DND-41 (cell line): Measurements from ENCODE around the gene FUCA1.
"Not testable (repeated sequence)": the region's sequence is repeated elsewhere in the genome, so short reads cannot be mapped to it uniquely, and the experiment has no call there.

Experiments used
- ATAC-seq: fragments of 200-7000 bp; cut with Tn5 transposase; 3 replicates; pipeline ENCODE4 v1.9.1; 2021; ENCODE audit warnings: low read depth; ENCODE audit not compliant: insufficient read depth
- DNase-seq: peaks from one replicate; pipeline ENCODE4 v3.0.0-alpha.2; 2020
- H2AFZ ChIP-seq: 2 replicates; pipeline ENCODE4 v1.6.0; 2012; ENCODE audit warnings: low read depth, low read length
- H3K27ac ChIP-seq: 2 replicates; pipeline ENCODE4 v1.5.1; 2012; ENCODE audit warnings: low read length, inconsistent platforms
- H3K27me3 ChIP-seq: fragments of 200-600 bp; sonication (generic); 2 replicates; pipeline ENCODE4 v1.6.0; 2012; ENCODE audit warnings: low read length, mild to moderate bottlenecking, inconsistent platforms; ENCODE audit not compliant: insufficient read depth, poor library complexity
- H3K36me3 ChIP-seq: 2 replicates; pipeline ENCODE4 v1.5.1; 2012; ENCODE audit warnings: low read length, inconsistent platforms; ENCODE audit not compliant: insufficient read depth
- H3K4me1 ChIP-seq: 2 replicates; pipeline ENCODE4 v1.5.1; 2012; ENCODE audit warnings: mild to moderate bottlenecking, low read length; ENCODE audit not compliant: insufficient read depth
- H3K4me2 ChIP-seq: 2 replicates; pipeline ENCODE4 v1.6.0; 2012; ENCODE audit warnings: mild to moderate bottlenecking, moderate library complexity, low read length, inconsistent platforms; ENCODE audit not compliant: insufficient read depth
- H3K4me3 ChIP-seq, 2 experiments: fragments of 200-600 bp in 1 of 2; shearing (Covaris generic) in 1 of 2; 2 replicates each; pipeline ENCODE4 v1.5.1; 2012 to 2016; ENCODE audit warnings: inconsistent platforms in 2 of 2, low read length in 2 of 2, mild to moderate bottlenecking in 2 of 2, low read depth in 1 of 2, moderate library complexity in 1 of 2
- H3K79me2 ChIP-seq: 2 replicates; pipeline ENCODE4 v1.6.0; 2012; ENCODE audit warnings: low read length, inconsistent platforms; ENCODE audit not compliant: insufficient read depth
- H3K9ac ChIP-seq: 2 replicates; pipeline ENCODE4 v1.6.0; 2012; ENCODE audit warnings: low read depth, mild to moderate bottlenecking, inconsistent platforms, low read length, moderate library complexity
- H3K9me3 ChIP-seq: 2 replicates; pipeline ENCODE4 v1.5.1; 2012; ENCODE audit warnings: low read length, moderate library complexity, mild to moderate bottlenecking, inconsistent platforms; ENCODE audit not compliant: insufficient read depth, severe bottlenecking
- H4K20me1 ChIP-seq: 2 replicates; pipeline ENCODE4 v1.6.0; 2012; ENCODE audit warnings: low read length; ENCODE audit not compliant: insufficient read depth
- CTCF ChIP-seq: IDR thresholded peaks from 2 replicates; pipeline ENCODE4 v1.5.1; 2012; ENCODE audit warnings: borderline replicate concordance, low read length, moderate library complexity, mild to moderate bottlenecking; ENCODE audit not compliant: poor library complexity, severe bottlenecking; ENCODE audit errors: extremely low read depth
- EZH2 ChIP-seq: IDR thresholded peaks from 3 replicates; pipeline ENCODE4 v1.6.1; 2012; ENCODE audit warnings: borderline replicate concordance, low read depth, mild to moderate bottlenecking, moderate library complexity, low read length, inconsistent platforms; ENCODE audit not compliant: severe bottlenecking

Gene FUCA1

GRCh38 chr1:23904748-23905357, 36.8 kb upstream of the FUCA1 start:
- no peaks in the 10 kb centered on the region for H3K79me2 ChIP-seq
- H3K4me1 ChIP-seq = peaks cover 11% of the 10 kb centered on the region
- H3K4me2 ChIP-seq = no peak overlapping the region
- no peaks in the 10 kb centered on the region for H3K36me3 ChIP-seq
- no peaks in the 10 kb centered on the region for H3K9me3 ChIP-seq
- H2AFZ ChIP-seq = no peak overlapping the region; the same call in 1 of the 2 replicates
- no peak for ATAC-seq
- no peak overlapping the region for H3K4me3 ChIP-seq
- TF ChIP-seq EZH2 (no peak), CTCF (no peak)
- no peaks in the 10 kb centered on the region for H4K20me1 ChIP-seq
- no peak overlapping the region for H3K9ac ChIP-seq
- H3K27ac ChIP-seq = no peak overlapping the region
- no peaks in the 10 kb centered on the region for H3K27me3 ChIP-seq
- DNase-seq = peak; percentile 7

GRCh38 chr1:23903754-23904153, 35.7 kb upstream of the FUCA1 start:
- Histone ChIP-seq H3K36me3 (no peaks in the 10 kb centered on the region), H3K9me3 (no peaks in the 10 kb centered on the region), H3K4me3 (no peak overlapping the region), H3K27ac (no peak overlapping the region), H3K79me2 (no peaks in the 10 kb centered on the region), H4K20me1 (no peaks in the 10 kb centered on the region), H3K4me2 (no peak overlapping the region), H2AFZ (no peak overlapping the region), H3K9ac (no peak overlapping the region), H3K27me3 (no peaks in the 10 kb centered on the region), H3K4me1 (peaks cover 4% of the 10 kb centered on the region)
- ATAC-seq (no peak), DNase-seq (no peak)
- TF ChIP-seq CTCF (no peak), EZH2 (no peak)

- Histone ChIP-seq H3K4me3 (no peak overlapping the region), H3K4me1 (no peaks in the 10 kb centered on the region)
- no peak for ATAC-seq
These were observed 34.5 kb upstream of the FUCA1 start for GRCh38 chr1:23902321-23903278.

GRCh38 chr1:23900017-23900416, 31.9 kb upstream of the FUCA1 start:
- H2AFZ ChIP-seq, H3K9me3 ChIP-seq, H3K4me3 ChIP-seq, H3K27ac ChIP-seq, H3K36me3 ChIP-seq, ATAC-seq, H4K20me1 ChIP-seq, H3K79me2 ChIP-seq, H3K27me3 ChIP-seq, H3K9ac ChIP-seq, DNase-seq, H3K4me1 ChIP-seq, H3K4me2 ChIP-seq: not testable (repeated sequence)

More at GRCh38 chr1:23902321-23903278, 34.5 kb upstream of the FUCA1 start:
- Histone ChIP-seq H3K27ac (no peak overlapping the region), H3K79me2 (no peaks in the 10 kb centered on the region), H2AFZ (no peak overlapping the region), H3K27me3 (no peaks in the 10 kb centered on the region), H3K9ac (no peak overlapping the region), H3K4me2 (no peak overlapping the region), H4K20me1 (no peaks in the 10 kb centered on the region), H3K36me3 (no peaks in the 10 kb centered on the region), H3K9me3 (no peaks in the 10 kb centered on the region)
- TF ChIP-seq CTCF = no peak
- no peak for TF ChIP-seq EZH2
- DNase-seq = no peak
